ENCODE results near the gene TRMT1.

TRMT1 gene

GRCh38 chr19:13154241-13154778 lies 37.8 kb upstream of the TRMT1 start:
- DNase-seq: peak; percentile 82
- H3K4ac ChIP-seq (ENCODE audit: low read depth in 1 of 2, low read length in 2 of 2): peak overlapping the region; percentile 67 to 92
- peak overlapping the region in 1 of 2 experiments; percentile 87 for H2BK12ac ChIP-seq (ENCODE audit: low read length in 2 of 2)
- H2BK15ac ChIP-seq (ENCODE audit: low read depth, poor library complexity, severe bottlenecking): peak overlapping the region; percentile 44
- peak overlapping the region; percentile 76 for H2AK5ac ChIP-seq (ENCODE audit: low read length, severe bottlenecking)
- peak overlapping the region; percentile 54 for H2BK5ac ChIP-seq (ENCODE audit: low read depth, low read length, poor library complexity, severe bottlenecking)
- H3K27ac ChIP-seq (ENCODE audit: low read length, poor library complexity, severe bottlenecking): peak overlapping the region; percentile 82
- peaks cover 6% of the 10 kb centered on the region for H3K79me1 ChIP-seq (replicated peaks; ENCODE audit: low read length, poor library complexity, severe bottlenecking)
- H4K91ac ChIP-seq (ENCODE audit: low read length): peak overlapping the region; percentile 83
- H4K8ac ChIP-seq (ENCODE audit: low read length): peak overlapping the region; percentile 1
- H3K9me3 ChIP-seq (ENCODE audit: control insufficient read depth, low read length): no peaks in the 10 kb centered on the region
- peak overlapping the region in 1 of 2 experiments; percentile 6 for H3K23ac ChIP-seq (ENCODE audit: low read length in 2 of 2)
- H3K4me2 ChIP-seq (ENCODE audit: low read length, poor library complexity, severe bottlenecking): peak overlapping the region; percentile 71
- peaks cover 8% of the 10 kb centered on the region in 2 experiments for H3K36me3 ChIP-seq (ENCODE audit: control insufficient read depth in 1 of 2, insufficient read depth in 2 of 2, low read depth in 1 of 2, low read length in 2 of 2)
- H3K4me1 ChIP-seq (ENCODE audit: control insufficient read depth, insufficient read depth, low read depth, low read length): peaks cover 22% of the 10 kb centered on the region
- no peaks in the 10 kb centered on the region for H3K27me3 ChIP-seq (ENCODE audit: control insufficient read depth in 1 of 2, insufficient read depth in 1 of 2, low read length in 2 of 2)
- peak overlapping the region; percentile 100 for H3K9ac ChIP-seq (ENCODE audit: low read length)
- peak overlapping the region in 1 of 2 experiments; percentile 86 for H3K14ac ChIP-seq (ENCODE audit: low read length in 2 of 2)
- H2AFZ ChIP-seq (ENCODE audit: low read depth, low read length): no peak overlapping the region
- H2BK120ac ChIP-seq (ENCODE audit: low read depth, low read length): peak overlapping the region; percentile 78
- peak overlapping the region; percentile 91 to 95 for H3K4me3 ChIP-seq (ENCODE audit: insufficient read depth in 1 of 2, low read depth in 1 of 2, low read length in 2 of 2)
- peak overlapping the region; percentile 88 to 97 for H3K18ac ChIP-seq (ENCODE audit: low read depth in 1 of 2, low read length in 2 of 2)
- whole genome bisulfite sequencing: 0% methylated on average over 16 of the region's 21 CpGs

DNA sequence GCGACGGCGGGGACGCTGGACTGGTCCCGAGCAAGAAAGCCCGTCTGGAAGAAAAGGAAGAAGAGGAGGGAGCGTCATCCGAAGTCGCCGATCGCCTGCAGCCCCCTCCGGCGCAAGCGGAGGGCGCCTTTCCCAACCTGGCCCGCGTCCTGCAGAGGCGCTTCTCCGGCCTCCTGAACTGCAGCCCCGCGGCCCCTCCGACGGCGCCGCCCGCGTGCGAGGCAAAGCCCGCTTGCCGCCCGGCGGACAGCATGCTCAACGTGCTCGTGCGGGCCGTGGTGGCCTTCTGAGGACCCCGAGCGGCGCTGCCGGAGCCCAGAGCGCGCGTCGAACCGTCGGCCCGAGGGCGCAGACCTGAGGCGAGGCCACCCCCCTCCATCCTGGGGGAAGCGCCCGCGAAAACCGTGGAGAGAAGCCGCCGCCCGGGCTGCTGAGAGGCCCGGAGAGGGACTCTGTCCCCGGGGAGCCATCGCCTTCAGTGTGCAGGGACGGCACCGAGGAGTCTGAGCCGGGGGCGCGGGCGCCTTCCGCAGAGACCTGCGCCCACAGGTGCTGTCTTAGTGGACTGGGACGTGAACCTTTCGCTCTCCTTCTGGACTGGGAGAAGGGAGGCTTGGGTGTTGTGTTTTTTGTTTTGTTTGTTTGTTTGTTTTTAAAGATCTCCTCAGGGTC lies 37.2 kb upstream of the TRMT1 start:
- Histone ChIP-seq H2BK15ac (ENCODE audit: low read depth, poor library complexity, severe bottlenecking) (peak overlapping the region; percentile 92), H3K79me1 (replicated peaks; ENCODE audit: low read length, poor library complexity, severe bottlenecking) (peaks cover 9% of the 10 kb centered on the region), H3K36me3 (ENCODE audit: control insufficient read depth in 1 of 2, insufficient read depth in 2 of 2, low read depth in 1 of 2, low read length in 2 of 2) (peaks cover 8% of the 10 kb centered on the region in 2 experiments), H2BK12ac (ENCODE audit: low read length in 2 of 2) (peak overlapping the region in 1 of 2 experiments; percentile 88), H3K4me1 (ENCODE audit: control insufficient read depth, insufficient read depth, low read depth, low read length) (peaks cover 27% of the 10 kb centered on the region), H3K4ac (ENCODE audit: low read depth in 1 of 2, low read length in 2 of 2) (peak overlapping the region; percentile 71 to 95), H3K27me3 (ENCODE audit: control insufficient read depth in 1 of 2, insufficient read depth in 1 of 2, low read length in 2 of 2) (no peaks in the 10 kb centered on the region), H2BK120ac (ENCODE audit: low read depth, low read length) (peak overlapping the region; percentile 78), H3K14ac (ENCODE audit: low read length in 2 of 2) (peak overlapping the region in 1 of 2 experiments; percentile 99), H3K27ac (ENCODE audit: low read length, poor library complexity, severe bottlenecking) (peak overlapping the region; percentile 82), H3K9me3 (ENCODE audit: control insufficient read depth, low read length) (no peaks in the 10 kb centered on the region), H2BK5ac (ENCODE audit: low read depth, low read length, poor library complexity, severe bottlenecking) (peak overlapping the region; percentile 94), H3K18ac (ENCODE audit: low read depth in 1 of 2, low read length in 2 of 2) (peak overlapping the region; percentile 88 to 97), H4K8ac (ENCODE audit: low read length) (peak overlapping the region; percentile 71), H4K91ac (ENCODE audit: low read length) (peak overlapping the region; percentile 76), H2AK5ac (ENCODE audit: low read length, severe bottlenecking) (peak overlapping the region; percentile 85), H3K4me2 (ENCODE audit: low read length, poor library complexity, severe bottlenecking) (peak overlapping the region; percentile 71), H3K4me3 (ENCODE audit: insufficient read depth in 1 of 2, low read depth in 1 of 2, low read length in 2 of 2) (peak overlapping the region; percentile 91 to 95), H3K23ac (ENCODE audit: low read length in 2 of 2) (peak overlapping the region in 1 of 2 experiments; percentile 99), H2AFZ (ENCODE audit: low read depth, low read length) (no peak overlapping the region), H3K9ac (ENCODE audit: low read length) (peak overlapping the region; percentile 100)
- WGBS: under 1% methylated on average over 68 of the region's 69 CpGs
- no peak for DNase-seq

GRCh38 chr19:13152974-13153568 lies 36.5 kb upstream of the TRMT1 start:
- Histone ChIP-seq H3K18ac (ENCODE audit: low read depth in 1 of 2, low read length in 2 of 2) (peak overlapping the region; percentile 88 to 97), H3K27ac (ENCODE audit: low read length, poor library complexity, severe bottlenecking) (peak overlapping the region; percentile 77), H3K9ac (ENCODE audit: low read length) (peak overlapping the region; percentile 100), H2BK5ac (ENCODE audit: low read depth, low read length, poor library complexity, severe bottlenecking) (peak overlapping the region; percentile 94), H3K27me3 (ENCODE audit: control insufficient read depth in 1 of 2, insufficient read depth in 1 of 2, low read length in 2 of 2) (no peaks in the 10 kb centered on the region), H3K79me1 (replicated peaks; ENCODE audit: low read length, poor library complexity, severe bottlenecking) (peaks cover 12% of the 10 kb centered on the region), H3K14ac (ENCODE audit: low read length in 2 of 2) (peak overlapping the region in 1 of 2 experiments; percentile 99), H2AK5ac (ENCODE audit: low read length, severe bottlenecking) (no peak overlapping the region), H4K91ac (ENCODE audit: low read length) (peak overlapping the region; percentile 76), H4K8ac (ENCODE audit: low read length) (peak overlapping the region; percentile 54), H3K4me2 (ENCODE audit: low read length, poor library complexity, severe bottlenecking) (peak overlapping the region; percentile 71), H2BK120ac (ENCODE audit: low read depth, low read length) (peak overlapping the region; percentile 78), H3K36me3 (ENCODE audit: control insufficient read depth in 1 of 2, insufficient read depth in 2 of 2, low read depth in 1 of 2, low read length in 2 of 2) (peaks cover 8% of the 10 kb centered on the region in 2 experiments), H3K4me1 (ENCODE audit: control insufficient read depth, insufficient read depth, low read depth, low read length) (peaks cover 27% of the 10 kb centered on the region), H3K9me3 (ENCODE audit: control insufficient read depth, low read length) (no peaks in the 10 kb centered on the region), H2AFZ (ENCODE audit: low read depth, low read length) (no peak overlapping the region), H2BK12ac (ENCODE audit: low read length in 2 of 2) (peak overlapping the region in 1 of 2 experiments; percentile 75), H3K4me3 (ENCODE audit: insufficient read depth in 1 of 2, low read depth in 1 of 2, low read length in 2 of 2) (peak overlapping the region; percentile 91 to 95), H3K4ac (ENCODE audit: low read depth in 1 of 2, low read length in 2 of 2) (peak overlapping the region; percentile 57 to 71), H2BK15ac (ENCODE audit: low read depth, poor library complexity, severe bottlenecking) (peak overlapping the region; percentile 44), H3K23ac (ENCODE audit: low read length in 2 of 2) (peak overlapping the region; percentile 51 to 98)
- peak; percentile 98 for DNase-seq
- under 1% methylated on average over 57 of the region's 59 CpGs for WGBS
